AG09319 (cell line): Measurements from ENCODE around the gene LRRC71.

Experiments
- DNase-seq: peaks from one replicate; pipeline ENCODE4 v3.0.0-alpha.2; 2010; ENCODE audit warnings: low read depth; ENCODE audit errors: extremely low read depth
- CTCF ChIP-seq: IDR thresholded peaks from 2 replicates; pipeline ENCODE4 v1.5.1; 2011; ENCODE audit warnings: low read depth, mild to moderate bottlenecking, inconsistent platforms, low read length, moderate library complexity

The LRRC71 gene

GRCh38 chr1:156897078-156897825 is 23.2 kb upstream of the LRRC71 start:
- no peak for DNase-seq
- TF ChIP-seq CTCF = no peak

- TF ChIP-seq CTCF = no peak
- no peak for DNase-seq
Observed at GRCh38 chr1:156898161-156898566, 22.3 kb upstream of the LRRC71 start.

GRCh38 chr1:156898971-156899664 is 21.3 kb upstream of the LRRC71 start:
- TF ChIP-seq CTCF = no peak
- DNase-seq = no peak

GRCh38 chr1:156899956-156900718 is 20.3 kb upstream of the LRRC71 start:
- DNase-seq = no peak
- no peak for TF ChIP-seq CTCF

- no peak for TF ChIP-seq CTCF
- no peak for DNase-seq
Observed at GRCh38 chr1:156900896-156901589, 19.4 kb upstream of the LRRC71 start.

- DNase-seq = no peak
- no peak for TF ChIP-seq CTCF
Observed at GRCh38 chr1:156901590-156901900, 18.9 kb upstream of the LRRC71 start.
